NT2/D1 (cell line): Measurements from ENCODE around the gene CRNKL1.
"Not testable (repeated sequence)": the region's sequence is repeated elsewhere in the genome, so short reads cannot be mapped to it uniquely, and the experiment has no call there.

ENCODE experiments used
- SUZ12 ChIP-seq: IDR thresholded peaks from 2 replicates; pipeline ENCODE4 v1.6.1; 2011; ENCODE audit not compliant: insufficient read length, insufficient read depth; ENCODE audit errors: extremely low read depth
- YY1 ChIP-seq: IDR thresholded peaks from 2 replicates; pipeline ENCODE4 v1.6.1; 2011; ENCODE audit not compliant: insufficient read length, insufficient read depth

- not testable (repeated sequence) for TF ChIP-seq YY1, SUZ12
Observed at GRCh38 chr20:20003955-20004322, 48.3 kb downstream of the CRNKL1 start.
